Lower lobe of right lung (tissue), 2 donors: Measurements from ENCODE around the gene ACTA2. TPM values are rescaled to one million over a fixed set of nuclear protein-coding genes. Genes with fewer than 3 reads are reported as not detected.

ENCODE experiments used
- ATAC-seq, 2 donors: fragments of 200-7000 bp; cut with Tn5 transposase; one replicate each; pipeline ENCODE4 v1.9.1; 2020 to 2022; ENCODE audit warnings: mild to moderate bottlenecking in 2 of 2, moderate library complexity in 2 of 2
- DNase-seq: peaks from one replicate; pipeline ENCODE4 v3.0.0-alpha.2; 2020
- H3K27ac ChIP-seq: fragments of 200-600 bp; one replicate; pipeline ENCODE4 v1.8.0; 2022
- H3K27me3 ChIP-seq: fragments of 200-600 bp; one replicate; pipeline ENCODE4 v1.8.0; 2022; ENCODE audit warnings: low read depth
- H3K36me3 ChIP-seq: fragments of 200-600 bp; one replicate; pipeline ENCODE4 v1.8.0; 2022; ENCODE audit warnings: mild to moderate bottlenecking
- H3K4me1 ChIP-seq: fragments of 200-600 bp; one replicate; pipeline ENCODE4 v1.8.0; 2022
- H3K4me3 ChIP-seq: fragments of 200-600 bp; one replicate; pipeline ENCODE4 v1.8.0; 2022; ENCODE audit warnings: mild to moderate bottlenecking
- H3K9me3 ChIP-seq: fragments of 200-600 bp; one replicate; pipeline ENCODE4 v1.8.0; 2022
- intact Hi-C: fragments of 100-400 bp; cut with DNase I; formaldehyde crosslinking; loops from one replicate; pipeline ENCODE4 v1.11.0; 2022
- total RNA-seq: library from RNA; stranded (reverse); fragmentation: NEBNext Ultra II Directional; extraction: Animal tissue kit (Norgen Biotek cat#: 25700); gene quantifications from one replicate; pipeline ENCODE4 v1.2.1, GENCODE V29; 2021
- TF ChIP-seq, protein P1 (sequence below): fragments of 200-600 bp; IDR thresholded peaks from one replicate; pipeline ENCODE4 v1.8.0; 2022; ENCODE audit warnings: antibody characterized with exemption, mild to moderate bottlenecking
- donor health status: DM: no; HTN: yes; CAD: no; lungs with severe emphysema.

Gene ACTA2
- total RNA-seq, 1 donor from 2014 or later, result 204 TPM

DNA sequence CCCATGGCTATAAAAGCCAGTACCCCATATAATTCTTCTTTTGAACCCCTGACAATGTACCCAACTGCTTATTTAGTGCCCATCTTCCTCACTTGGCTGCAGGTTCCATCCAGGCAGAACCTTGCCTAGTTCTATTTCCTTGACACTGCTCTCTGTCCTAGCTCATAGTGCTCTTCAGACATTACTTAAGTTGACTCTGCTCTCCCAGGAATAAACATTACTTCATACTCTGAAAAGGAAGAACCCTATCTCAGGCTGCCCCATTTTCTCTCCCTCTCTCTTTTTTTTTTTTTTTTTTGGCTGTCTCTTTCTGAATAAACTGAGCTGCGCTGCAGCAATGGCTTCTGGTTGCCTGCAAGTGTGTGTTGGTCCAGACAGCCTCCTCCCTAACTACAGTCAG lies 21.0 kb downstream of the ACTA2 start:
- Histone ChIP-seq H3K27ac (no peak overlapping the region), H3K4me1 (peaks cover 24% of the 10 kb centered on the region), H3K9me3 (no peaks in the 10 kb centered on the region), H3K4me3 (no peak overlapping the region), H3K27me3 (no peaks in the 10 kb centered on the region), H3K36me3 (no peaks in the 10 kb centered on the region)
- ATAC-seq (no peak), DNase-seq (no peak)
- TF ChIP-seq, protein P1, sequence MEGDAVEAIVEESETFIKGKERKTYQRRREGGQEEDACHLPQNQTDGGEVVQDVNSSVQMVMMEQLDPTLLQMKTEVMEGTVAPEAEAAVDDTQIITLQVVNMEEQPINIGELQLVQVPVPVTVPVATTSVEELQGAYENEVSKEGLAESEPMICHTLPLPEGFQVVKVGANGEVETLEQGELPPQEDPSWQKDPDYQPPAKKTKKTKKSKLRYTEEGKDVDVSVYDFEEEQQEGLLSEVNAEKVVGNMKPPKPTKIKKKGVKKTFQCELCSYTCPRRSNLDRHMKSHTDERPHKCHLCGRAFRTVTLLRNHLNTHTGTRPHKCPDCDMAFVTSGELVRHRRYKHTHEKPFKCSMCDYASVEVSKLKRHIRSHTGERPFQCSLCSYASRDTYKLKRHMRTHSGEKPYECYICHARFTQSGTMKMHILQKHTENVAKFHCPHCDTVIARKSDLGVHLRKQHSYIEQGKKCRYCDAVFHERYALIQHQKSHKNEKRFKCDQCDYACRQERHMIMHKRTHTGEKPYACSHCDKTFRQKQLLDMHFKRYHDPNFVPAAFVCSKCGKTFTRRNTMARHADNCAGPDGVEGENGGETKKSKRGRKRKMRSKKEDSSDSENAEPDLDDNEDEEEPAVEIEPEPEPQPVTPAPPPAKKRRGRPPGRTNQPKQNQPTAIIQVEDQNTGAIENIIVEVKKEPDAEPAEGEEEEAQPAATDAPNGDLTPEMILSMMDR, result no peak
- intact Hi-C loops, result loop anchor here (10.0 kb wide), 2 partner anchors 53 to 283 kb away; no protein-coding TSS in a partner anchor

DNA sequence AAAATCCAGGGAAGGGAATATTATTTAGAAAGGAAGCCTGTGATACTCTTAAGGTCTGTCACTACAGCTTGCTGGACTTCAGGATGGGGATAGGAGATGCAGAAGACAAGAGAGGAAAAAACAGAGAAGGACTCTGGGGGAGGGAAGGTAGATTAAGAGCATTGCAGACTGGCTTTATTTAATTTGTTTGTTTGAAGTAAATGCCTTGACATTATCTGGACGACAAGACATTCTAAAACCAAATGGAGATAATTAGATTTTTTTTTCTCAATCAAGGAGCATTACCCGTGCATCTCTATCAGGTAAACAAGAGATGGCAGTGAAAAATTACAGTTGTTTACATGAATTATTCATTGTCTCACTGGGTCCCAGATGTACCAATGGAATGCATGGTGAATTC lies 24.3 kb downstream of the ACTA2 start:
- intact Hi-C loops, result no loop called here
- H3K9me3 ChIP-seq, result no peaks in the 10 kb centered on the region
- TF ChIP-seq, protein P1, result no peak

GRCh38 chr10:88927416-88927690 lies 25.2 kb downstream of the ACTA2 start:
- no peaks in the 10 kb centered on the region for H3K9me3 ChIP-seq
- H3K36me3 ChIP-seq, result no peaks in the 10 kb centered on the region
- no peaks in the 10 kb centered on the region for H3K27me3 ChIP-seq
- peaks cover 9% of the 10 kb centered on the region for H3K4me1 ChIP-seq
- H3K27ac ChIP-seq, result no peak overlapping the region
- no peak for ATAC-seq
- intact Hi-C loops, result no loop called here
- TF ChIP-seq, protein P1, result no peak
- no peak for DNase-seq
- H3K4me3 ChIP-seq, result no peak overlapping the region

More for the DNA sequence above, 24.3 kb downstream of the ACTA2 start:
- H3K36me3 ChIP-seq, result no peaks in the 10 kb centered on the region
- H3K4me3 ChIP-seq, result no peak overlapping the region
- DNase-seq, result no peak
- no peaks in the 10 kb centered on the region for H3K27me3 ChIP-seq
- H3K4me1 ChIP-seq, result peaks cover 17% of the 10 kb centered on the region
- no peak for ATAC-seq
- H3K27ac ChIP-seq, result no peak overlapping the region

- H3K36me3 ChIP-seq, result no peaks in the 10 kb centered on the region
- no peaks in the 10 kb centered on the region for H3K9me3 ChIP-seq
- peak; percentile 55 to 61 for ATAC-seq
- H3K4me3 ChIP-seq, result no peak overlapping the region
- intact Hi-C loops, result no loop called here
- H3K27ac ChIP-seq, result peak overlapping the region; percentile 47
- TF ChIP-seq, protein P1, result no peak
- H3K27me3 ChIP-seq, result no peaks in the 10 kb centered on the region
- H3K4me1 ChIP-seq, result peaks cover 4% of the 10 kb centered on the region
- no peak for DNase-seq
Observed at GRCh38 chr10:88926566-88927415, 25.8 kb downstream of the ACTA2 start.

- ATAC-seq, result no peak
- DNase-seq, result no peak
- Histone ChIP-seq H3K27me3 (no peaks in the 10 kb centered on the region), H3K4me3 (no peak overlapping the region), H3K9me3 (no peaks in the 10 kb centered on the region), H3K36me3 (no peaks in the 10 kb centered on the region), H3K27ac (no peak overlapping the region), H3K4me1 (peaks cover 4% of the 10 kb centered on the region)
- intact Hi-C loops, result no loop called here
- TF ChIP-seq, protein P1, result no peak
Observed at GRCh38 chr10:88923520-88923919, 29.1 kb downstream of the ACTA2 start.
